ENCODE results near the gene RPS16. TPM values are rescaled to one million over a fixed set of nuclear protein-coding genes. Genes with fewer than 3 reads are reported as not detected.

Gene RPS16
- total and polyA plus RNA-seq, 2 of the 13 experiments (the other 11 are each of a cell fraction or from before 2014, with no cell fraction given), result 488 to 2,583 TPM

DNA sequence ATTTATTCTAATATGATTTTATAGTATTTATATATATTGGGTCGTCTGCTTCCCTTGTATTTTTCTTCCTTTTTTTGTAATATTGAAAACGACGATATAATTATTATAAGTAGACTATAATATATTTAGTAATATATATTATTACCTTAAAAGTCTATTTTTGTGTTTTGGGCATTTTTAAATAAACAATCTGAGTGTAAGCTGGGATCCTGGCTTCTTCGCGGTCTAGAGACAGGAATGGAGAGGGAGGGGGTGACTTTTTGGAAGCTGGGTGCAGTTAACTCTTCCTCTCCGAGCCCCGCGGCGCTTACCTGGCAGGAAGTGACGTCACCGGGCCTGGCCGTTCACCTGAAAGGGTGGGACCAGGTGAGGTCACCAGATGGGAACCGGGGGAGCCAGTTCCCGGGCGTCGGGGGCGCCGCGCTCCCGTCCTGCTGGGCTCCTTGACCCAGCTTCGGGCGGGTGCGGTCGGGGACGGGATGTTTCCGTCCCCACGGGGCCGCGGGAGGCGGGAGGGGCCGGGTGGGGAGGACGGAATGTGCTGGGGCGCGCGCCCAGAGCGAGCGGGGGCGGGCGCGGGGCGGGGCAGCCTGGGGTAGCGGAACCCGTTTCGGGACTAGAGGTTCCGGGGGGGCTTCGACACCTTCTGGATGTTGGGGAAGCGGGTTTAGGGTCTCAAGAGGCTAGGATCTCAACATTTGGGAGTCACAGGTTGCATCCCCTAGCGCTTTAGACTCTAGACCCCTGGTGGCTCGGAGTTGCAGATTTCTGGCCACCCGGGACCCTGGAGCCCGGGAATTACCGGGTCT, 26.3 kb downstream of the RPS16 start (continued):
- TF ChIP-seq, protein P1, sequence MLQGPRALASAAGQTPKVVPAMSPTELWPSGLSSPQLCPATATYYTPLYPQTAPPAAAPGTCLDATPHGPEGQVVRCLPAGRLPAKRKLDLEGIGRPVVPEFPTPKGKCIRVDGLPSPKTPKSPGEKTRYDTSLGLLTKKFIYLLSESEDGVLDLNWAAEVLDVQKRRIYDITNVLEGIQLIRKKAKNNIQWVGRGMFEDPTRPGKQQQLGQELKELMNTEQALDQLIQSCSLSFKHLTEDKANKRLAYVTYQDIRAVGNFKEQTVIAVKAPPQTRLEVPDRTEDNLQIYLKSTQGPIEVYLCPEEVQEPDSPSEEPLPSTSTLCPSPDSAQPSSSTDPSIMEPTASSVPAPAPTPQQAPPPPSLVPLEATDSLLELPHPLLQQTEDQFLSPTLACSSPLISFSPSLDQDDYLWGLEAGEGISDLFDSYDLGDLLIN (CRISPR knock-in tag; IDR thresholded peaks at IDR 0.05; ENCODE audit: borderline replicate concordance), result no peak
- no peak for TF ChIP-seq RFX5 (IDR thresholded peaks at IDR 0.05; ENCODE audit: low read depth, low read length)
- 0 out of 2 replicates have a peak, but pooled peaks have one; percentile 29 for TF ChIP-seq ZNF431 (CRISPR knock-in tag; IDR thresholded peaks at IDR 0.05; ENCODE audit: borderline replicate concordance, low read depth)
- no peak for TF ChIP-seq ZNF530 (CRISPR knock-in tag; IDR thresholded peaks at IDR 0.05; ENCODE audit: low read depth)
- no peak for TF ChIP-seq ZNF562 (CRISPR knock-in tag; IDR thresholded peaks at IDR 0.05; ENCODE audit: borderline replicate concordance)
- TF ChIP-seq ARID5B (CRISPR knock-in tag; IDR thresholded peaks at IDR 0.05), result no peak
- TF ChIP-seq MAX (IDR thresholded peaks at IDR 0.05), result 0 out of 2 replicates have a peak, but pooled peaks have one; percentile 19
- no peak for TF ChIP-seq ZC3H4 (CRISPR knock-in tag; IDR thresholded peaks at IDR 0.05; ENCODE audit: borderline replicate concordance)
- peak; percentile 25; the same call in 1 of the 2 replicates for TF ChIP-seq ZNF670 (CRISPR knock-in tag; IDR thresholded peaks at IDR 0.05; ENCODE audit: borderline replicate concordance)
- no peak for TF ChIP-seq ZNF432 (CRISPR knock-in tag; IDR thresholded peaks at IDR 0.05; ENCODE audit: borderline replicate concordance)
- TF ChIP-seq NFRKB (IDR thresholded peaks at IDR 0.05), result no peak
- TF ChIP-seq ZIK1 (CRISPR knock-in tag; IDR thresholded peaks at IDR 0.05; ENCODE audit: borderline replicate concordance, low read depth), result peak; percentile 73; the same call in 1 of the 2 replicates
- 0 out of 2 replicates have a peak, but pooled peaks have one; percentile 22 for TF ChIP-seq NR2C2 (CRISPR knock-in tag; IDR thresholded peaks at IDR 0.05; ENCODE audit: borderline replicate concordance)
- no peak for TF ChIP-seq ZNF776 (CRISPR knock-in tag; IDR thresholded peaks at IDR 0.05)
- no peak; the same call in 1 of the 2 replicates for TF ChIP-seq POLR2AphosphoS2 (IDR thresholded peaks at IDR 0.05; ENCODE audit: low read depth, low read length)
- no peak for TF ChIP-seq RARA (CRISPR knock-in tag; IDR thresholded peaks at IDR 0.05)
- TF ChIP-seq, protein P2, sequence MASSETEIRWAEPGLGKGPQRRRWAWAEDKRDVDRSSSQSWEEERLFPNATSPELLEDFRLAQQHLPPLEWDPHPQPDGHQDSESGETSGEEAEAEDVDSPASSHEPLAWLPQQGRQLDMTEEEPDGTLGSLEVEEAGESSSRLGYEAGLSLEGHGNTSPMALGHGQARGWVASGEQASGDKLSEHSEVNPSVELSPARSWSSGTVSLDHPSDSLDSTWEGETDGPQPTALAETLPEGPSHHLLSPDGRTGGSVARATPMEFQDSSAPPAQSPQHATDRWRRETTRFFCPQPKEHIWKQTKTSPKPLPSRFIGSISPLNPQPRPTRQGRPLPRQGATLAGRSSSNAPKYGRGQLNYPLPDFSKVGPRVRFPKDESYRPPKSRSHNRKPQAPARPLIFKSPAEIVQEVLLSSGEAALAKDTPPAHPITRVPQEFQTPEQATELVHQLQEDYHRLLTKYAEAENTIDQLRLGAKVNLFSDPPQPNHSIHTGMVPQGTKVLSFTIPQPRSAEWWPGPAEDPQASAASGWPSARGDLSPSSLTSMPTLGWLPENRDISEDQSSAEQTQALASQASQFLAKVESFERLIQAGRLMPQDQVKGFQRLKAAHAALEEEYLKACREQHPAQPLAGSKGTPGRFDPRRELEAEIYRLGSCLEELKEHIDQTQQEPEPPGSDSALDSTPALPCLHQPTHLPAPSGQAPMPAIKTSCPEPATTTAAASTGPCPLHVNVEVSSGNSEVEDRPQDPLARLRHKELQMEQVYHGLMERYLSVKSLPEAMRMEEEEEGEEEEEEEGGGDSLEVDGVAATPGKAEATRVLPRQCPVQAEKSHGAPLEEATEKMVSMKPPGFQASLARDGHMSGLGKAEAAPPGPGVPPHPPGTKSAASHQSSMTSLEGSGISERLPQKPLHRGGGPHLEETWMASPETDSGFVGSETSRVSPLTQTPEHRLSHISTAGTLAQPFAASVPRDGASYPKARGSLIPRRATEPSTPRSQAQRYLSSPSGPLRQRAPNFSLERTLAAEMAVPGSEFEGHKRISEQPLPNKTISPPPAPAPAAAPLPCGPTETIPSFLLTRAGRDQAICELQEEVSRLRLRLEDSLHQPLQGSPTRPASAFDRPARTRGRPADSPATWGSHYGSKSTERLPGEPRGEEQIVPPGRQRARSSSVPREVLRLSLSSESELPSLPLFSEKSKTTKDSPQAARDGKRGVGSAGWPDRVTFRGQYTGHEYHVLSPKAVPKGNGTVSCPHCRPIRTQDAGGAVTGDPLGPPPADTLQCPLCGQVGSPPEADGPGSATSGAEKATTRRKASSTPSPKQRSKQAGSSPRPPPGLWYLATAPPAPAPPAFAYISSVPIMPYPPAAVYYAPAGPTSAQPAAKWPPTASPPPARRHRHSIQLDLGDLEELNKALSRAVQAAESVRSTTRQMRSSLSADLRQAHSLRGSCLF (CRISPR knock-in tag; IDR thresholded peaks at IDR 0.05; ENCODE audit: borderline replicate concordance), result no peak
- TF ChIP-seq MIER2 (CRISPR knock-in tag; IDR thresholded peaks at IDR 0.05), result no peak
- no peak for TF ChIP-seq MIXL1 (CRISPR knock-in tag; IDR thresholded peaks at IDR 0.05)
- TF ChIP-seq CBX5 (CRISPR knock-in tag; IDR thresholded peaks at IDR 0.05; ENCODE audit: borderline replicate concordance), result no peak

Measured in HepG2 (cell line).